Skin of body (tissue), 2 donors: ENCODE results near the gene WWP2. TPM values are rescaled to one million over a fixed set of nuclear protein-coding genes. Genes with fewer than 3 reads are reported as not detected.

Source experiments
- DNase-seq: peaks from one replicate; lab custom pipeline; 2025; lab: John Stamatoyannopoulos, UW
- total RNA-seq: library from RNA; depleted of rRNA; stranded (reverse); fragments of >200 nt; gene quantifications from one replicate; pipeline ENCODE4 v1.2.3, GENCODE V29; 2014

Gene WWP2
- total RNA-seq, 1 donor from 2014 or later: 13.6 TPM

DNA sequence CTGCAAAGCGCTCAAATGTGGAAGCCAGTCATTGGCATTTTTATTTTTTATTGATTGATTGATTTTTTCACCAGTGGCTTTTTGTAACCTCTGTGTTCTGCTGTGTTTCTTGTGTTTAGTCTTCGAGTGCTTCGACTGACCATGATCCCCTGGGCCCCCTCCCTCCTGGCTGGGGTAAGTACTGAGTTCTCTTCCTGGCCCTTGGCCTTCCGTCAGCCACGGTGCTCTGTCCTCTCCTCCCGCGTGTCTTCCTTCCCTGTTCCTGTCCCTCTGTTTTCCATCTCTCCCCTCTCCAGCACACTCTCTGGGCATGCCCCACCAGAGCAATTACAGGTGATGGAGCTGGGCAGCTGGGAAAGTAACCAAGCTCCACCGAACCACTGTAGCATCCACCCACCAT is 163.2 kb downstream of the WWP2 start:
- DNase-seq: no peak

DNA sequence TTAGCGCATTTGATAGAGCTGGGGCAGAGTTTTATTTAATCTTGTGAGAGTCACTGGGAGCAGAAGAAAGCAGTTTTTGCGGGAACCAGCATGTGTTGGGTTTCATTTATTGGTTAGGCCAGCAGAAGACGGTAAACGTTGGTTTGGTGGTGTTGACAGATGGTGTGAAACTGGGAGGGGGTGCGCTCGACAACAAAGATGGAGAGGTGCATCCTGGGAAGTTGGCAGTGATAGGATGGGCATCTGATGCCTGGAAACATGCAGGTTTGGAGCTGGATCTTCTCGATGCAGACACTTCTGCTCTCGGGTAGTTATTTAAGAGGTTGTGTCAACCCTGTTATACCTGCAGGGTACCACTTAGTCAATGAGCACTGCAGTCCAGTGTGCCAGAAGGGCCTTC is 164.1 kb downstream of the WWP2 start:
- DNase-seq: no peak

DNA sequence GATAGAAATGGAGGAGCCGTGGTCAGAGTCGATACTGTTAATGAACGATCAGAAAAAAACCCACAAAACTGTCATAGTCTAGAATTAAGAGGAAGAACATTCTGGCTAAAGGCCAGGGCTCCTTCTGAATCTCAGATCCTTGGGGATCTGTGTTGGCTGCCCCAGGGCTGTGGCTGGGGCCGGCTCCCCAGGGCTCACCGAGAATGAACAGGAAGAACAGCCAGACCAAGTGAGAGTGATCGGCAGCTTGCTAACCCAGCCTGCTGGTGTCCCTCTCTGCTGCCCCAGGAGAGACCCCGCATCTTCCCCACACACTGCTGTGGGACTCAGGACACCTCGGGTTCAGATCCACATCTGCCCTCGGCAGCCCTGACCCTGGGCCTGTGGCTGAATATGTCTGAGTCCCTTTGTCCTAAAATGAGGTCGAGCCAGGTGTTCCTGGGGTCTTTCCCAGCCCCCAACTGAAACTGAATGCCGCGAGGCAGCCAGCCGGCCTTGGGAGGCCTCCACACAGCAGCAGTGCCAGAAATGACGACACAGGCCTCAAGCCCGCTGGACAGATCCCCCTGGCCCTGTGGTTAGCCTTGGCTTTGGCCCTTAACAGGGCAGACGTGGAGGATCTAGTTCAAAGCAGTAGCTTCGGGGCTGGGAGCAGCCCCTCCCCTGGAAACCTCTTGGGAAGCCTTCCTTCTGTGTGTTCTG is 165.1 kb downstream of the WWP2 start:
- DNase-seq: no peak

DNA sequence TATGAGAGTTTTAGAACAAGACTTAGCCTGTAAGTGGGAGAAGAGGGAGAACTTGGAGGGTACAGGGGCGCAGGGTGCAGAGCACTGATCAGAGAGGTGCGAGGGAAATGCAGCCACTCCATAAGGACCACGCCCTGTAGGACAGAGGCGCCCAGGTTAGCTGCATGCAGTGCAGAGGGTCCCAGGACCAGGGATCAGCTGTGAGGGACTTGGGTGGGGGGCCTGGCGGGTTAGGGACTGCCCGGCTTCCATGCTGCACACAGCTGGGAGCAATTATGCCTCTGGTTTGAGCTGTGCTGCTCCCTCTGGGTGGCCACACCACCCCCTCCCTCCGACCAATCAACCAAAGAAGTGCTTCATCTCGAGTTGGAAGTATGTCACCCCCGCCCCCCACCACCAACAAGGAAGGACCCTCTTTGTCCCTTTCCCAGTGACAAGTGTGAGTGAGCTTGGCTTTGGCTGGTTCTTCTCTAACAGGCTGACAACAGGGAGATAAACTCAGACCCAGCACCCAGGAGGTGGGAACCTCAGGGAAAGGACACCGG is 166.8 kb downstream of the WWP2 start:
- DNase-seq: no peak

DNA sequence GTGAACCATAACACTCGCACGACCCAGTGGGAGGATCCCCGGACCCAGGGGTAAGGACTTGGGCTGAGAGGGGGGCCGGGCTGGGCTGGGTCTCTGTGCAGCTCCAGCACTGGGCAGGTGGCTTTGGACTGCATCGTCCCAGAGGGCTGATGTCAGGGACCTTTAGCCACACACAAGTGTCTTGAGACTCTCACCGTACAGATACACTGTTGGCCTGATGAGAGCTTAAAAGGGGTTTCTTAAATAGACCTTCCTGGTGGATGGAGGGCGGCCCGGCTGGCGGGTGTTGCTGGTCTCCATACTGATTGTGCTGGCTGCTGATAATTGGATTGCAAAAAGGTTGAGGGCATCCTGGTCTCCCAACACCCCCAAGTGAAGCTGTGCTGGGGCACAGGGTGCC is 167.3 kb downstream of the WWP2 start:
- no peak for DNase-seq

DNA sequence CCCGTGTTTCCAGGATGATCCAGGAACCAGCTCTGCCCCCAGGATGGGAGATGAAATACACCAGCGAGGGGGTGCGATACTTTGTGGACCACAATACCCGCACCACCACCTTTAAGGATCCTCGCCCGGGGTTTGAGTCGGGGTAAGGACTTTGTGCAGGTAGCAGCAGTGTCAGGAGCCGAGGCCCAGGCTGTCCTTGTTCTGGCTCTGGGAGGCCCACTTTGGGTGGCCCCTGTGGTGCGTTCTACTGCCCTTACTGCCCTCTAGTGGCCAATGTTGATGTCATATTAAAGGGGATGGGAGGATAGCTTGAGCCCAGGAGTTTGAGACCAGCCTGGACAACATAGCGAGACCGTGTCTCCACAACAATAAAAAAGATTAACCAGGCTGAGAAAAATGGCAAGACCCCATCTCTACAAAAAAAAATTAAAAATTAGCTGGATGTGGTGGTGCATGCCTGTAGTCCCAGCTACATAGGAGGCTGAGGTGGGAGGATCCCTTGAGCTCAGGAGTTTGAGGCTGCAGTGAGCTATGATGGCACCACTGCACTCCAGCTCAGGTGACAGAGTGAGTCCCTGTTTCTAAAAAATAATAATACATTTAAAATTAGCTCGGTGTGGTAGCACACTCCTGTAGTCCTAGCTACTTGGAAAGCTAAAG is 168.1 kb downstream of the WWP2 start:
- DNase-seq: no peak

DNA sequence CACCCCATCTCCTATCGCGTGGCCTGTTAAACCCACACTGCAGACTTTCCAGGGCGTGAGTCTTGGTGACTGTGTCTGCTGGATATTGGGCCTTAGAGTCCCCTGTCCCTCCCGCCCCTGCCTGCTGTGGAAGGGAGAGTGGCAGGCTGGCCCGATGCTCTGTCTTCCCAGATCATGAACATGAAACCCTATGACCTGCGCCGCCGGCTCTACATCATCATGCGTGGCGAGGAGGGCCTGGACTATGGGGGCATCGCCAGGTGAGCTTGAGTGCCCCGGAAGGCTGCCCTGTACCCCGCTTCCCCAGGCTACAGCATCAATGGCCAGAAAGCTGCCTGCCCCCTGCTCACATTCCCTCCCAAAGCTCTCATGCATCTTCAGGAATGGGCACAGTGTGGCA is 169.5 kb downstream of the WWP2 start:
- DNase-seq: no peak

DNA sequence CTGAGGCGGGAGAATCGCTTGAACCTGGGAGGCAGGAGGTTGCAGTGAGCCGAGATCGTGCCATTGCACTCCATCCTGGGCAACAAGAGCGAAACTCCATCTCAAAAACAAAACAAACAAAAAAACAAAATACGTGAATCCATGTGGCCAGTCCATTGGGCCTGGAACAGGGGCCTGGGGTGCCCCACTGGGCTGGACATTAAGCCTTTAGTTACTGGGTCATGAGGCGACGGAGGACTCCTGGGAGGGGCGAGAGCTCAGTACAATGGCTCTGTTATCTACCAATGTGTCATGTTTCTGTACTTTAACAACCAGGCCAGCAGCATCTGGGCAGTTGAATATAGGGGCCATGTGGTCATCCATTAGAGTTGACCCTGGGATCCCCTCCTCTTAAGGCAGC is 170.1 kb downstream of the WWP2 start:
- no peak for DNase-seq

DNA sequence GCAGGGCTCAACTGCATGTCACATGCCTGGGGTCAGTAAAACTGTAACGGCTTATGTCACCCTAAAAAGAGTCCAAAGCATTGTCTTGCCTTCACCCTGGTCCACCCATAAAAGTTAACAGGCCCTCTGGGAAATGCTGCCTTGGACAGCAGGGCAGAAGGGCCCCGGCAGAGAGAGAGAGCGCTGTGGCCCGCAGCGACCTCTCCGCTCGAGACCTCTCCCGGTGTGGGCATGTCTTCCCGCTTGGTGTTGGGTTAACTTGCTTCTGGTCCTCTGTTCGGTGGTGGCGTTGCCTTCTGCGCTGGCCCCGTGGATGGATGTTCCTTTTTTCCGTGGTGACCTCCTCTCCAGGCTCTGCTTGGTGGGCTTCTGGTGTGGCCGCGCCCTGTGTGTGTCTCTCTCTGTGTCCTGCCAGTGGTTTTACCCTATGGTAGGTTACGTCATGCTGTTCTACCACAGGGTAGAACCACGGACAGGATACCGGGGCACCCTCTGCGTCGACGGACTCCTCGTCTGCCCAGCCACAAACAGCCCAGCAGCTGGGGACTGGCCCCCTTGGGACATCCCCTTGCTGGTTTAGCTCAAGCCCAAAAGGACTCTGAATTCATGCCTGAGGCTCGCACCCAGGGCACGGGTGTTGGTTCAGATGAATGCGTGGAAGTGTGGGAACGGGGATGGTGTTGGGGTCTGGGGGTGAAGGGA is 170.7 kb downstream of the WWP2 start:
- no peak for DNase-seq

DNA sequence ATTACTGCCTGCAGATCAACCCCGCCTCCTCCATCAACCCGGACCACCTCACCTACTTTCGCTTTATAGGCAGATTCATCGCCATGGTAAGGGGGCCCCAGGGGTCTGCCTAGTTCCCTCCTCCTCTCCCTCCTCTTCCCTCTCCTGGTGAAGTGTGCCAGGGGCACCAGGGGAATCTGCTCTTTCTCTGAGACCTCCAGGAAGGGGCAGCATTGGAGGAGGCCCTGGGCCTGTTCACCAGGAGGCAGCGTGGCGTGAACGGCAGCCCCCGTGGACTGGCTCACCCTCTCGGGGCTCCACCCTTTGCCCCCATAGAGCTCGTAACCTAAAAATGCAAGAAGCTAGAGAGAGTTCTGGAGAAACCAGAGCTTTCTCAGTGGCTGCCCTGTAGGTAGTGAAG is 171.9 kb downstream of the WWP2 start:
- no peak for DNase-seq

DNA sequence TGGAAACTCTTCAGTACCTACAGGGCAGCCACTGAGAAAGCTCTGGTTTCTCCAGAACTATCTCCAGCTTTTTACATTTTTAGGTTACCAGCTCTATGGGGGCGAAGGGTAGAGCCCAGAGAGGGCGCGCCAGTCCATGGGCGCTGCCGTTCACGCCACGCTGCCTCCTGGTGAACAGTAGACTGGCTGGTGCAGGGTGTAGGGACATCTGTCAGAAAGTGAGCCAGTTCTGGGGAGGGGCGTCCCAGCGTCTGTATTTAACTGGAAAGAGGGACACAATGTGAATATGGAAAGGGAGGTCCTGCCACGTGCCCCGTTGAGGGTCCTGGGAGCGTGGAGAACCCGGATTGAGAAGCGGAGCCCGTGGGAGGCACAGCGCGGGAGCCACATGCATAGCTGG is 172.6 kb downstream of the WWP2 start:
- no peak for DNase-seq

DNA sequence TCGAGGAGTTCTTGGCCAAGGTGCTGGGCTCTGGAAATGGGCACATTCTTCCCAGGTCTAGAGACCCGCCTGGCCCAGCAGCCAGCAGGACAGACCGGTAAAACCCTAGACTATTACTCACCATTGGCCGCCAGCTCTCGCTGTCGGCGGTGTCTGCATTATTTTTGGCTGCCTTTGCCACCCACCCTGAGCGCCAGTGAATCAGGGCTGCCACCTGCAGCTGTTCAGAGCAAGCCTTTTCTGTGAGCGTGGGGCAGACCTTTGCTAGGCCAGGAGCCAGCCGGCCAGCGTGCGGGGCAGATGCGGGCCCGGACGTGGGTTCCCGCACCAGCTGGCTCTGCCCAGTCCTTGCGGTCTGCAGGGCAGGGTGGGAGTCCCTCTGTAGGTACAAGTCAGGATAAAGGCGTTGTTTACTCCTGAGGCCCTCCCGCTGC is 173.2 kb downstream of the WWP2 start:
- no peak for DNase-seq

DNA sequence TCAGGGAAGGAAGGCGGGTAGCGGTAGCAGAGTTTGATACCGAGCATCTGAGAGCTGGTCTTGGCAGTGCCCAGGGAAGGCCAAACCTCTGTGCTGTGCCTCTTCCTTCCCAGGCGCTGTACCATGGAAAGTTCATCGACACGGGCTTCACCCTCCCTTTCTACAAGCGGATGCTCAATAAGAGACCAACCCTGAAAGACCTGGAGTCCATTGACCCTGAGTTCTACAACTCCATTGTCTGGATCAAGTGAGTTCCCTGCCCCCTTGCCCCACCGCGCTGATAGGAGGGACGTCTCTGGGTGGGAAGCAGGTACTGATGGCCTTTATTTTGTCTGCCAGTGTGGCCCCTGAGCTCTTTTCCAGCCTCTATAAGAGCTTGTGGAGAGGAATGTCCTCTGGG is 173.6 kb downstream of the WWP2 start:
- no peak for DNase-seq

DNA sequence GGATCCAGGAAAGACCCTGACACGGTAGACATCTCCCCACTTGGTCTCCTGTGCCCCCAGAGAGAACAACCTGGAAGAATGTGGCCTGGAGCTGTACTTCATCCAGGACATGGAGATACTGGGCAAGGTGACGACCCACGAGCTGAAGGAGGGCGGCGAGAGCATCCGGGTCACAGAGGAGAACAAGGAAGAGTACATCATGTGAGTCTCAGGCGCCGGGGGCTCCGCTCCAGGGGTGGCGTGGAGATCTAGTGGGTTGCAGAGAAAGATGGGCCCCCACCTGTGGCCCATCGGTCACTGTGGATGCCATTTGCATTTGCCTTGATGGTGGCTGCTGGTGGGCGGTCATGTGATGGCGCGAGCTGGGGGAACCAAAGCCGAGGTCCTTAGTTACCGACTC is 174.1 kb downstream of the WWP2 start:
- DNase-seq: no peak

DNA sequence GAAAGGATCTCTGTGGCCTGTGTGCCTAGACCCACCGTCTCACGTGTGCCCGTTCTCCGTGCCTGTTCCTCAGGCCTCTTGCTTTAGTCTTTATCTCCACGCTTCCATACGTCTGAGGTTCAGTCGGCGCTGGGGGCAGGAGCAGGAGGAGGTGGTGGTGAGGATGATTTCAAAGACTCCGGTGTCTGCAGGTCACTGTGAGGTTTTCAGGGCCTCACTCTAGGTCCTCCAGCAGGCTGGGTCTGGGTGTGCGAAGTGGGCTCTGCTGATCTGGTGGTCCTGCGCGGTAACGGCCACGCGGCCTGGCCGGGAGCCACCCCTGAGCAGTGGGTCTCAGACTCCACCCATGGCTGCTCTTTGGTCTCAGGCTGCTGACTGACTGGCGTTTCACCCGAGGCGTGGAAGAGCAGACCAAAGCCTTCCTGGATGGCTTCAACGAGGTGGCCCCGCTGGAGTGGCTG is 174.6 kb downstream of the WWP2 start:
- DNase-seq: no peak

DNA sequence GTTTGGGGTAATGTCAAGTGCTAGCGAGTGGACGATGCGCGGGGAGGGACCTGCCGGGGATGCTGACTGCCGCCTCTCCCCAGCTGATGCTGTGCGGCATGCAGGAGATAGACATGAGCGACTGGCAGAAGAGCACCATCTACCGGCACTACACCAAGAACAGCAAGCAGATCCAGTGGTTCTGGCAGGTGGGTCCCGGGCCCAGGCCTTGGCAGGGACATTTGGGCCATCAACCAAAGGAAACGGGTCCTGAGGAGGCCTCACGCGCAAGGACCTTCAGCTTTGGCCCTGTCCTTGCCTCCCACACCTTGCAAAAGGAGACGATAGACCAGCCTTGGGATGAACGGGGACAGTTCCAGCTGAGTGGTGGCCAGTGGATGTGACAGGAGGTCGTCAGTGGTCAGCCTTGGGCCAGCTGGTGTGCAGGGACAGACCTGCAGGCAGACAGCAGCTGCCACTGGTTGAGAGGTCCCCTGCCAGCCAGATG is 175.4 kb downstream of the WWP2 start:
- DNase-seq: no peak

DNA sequence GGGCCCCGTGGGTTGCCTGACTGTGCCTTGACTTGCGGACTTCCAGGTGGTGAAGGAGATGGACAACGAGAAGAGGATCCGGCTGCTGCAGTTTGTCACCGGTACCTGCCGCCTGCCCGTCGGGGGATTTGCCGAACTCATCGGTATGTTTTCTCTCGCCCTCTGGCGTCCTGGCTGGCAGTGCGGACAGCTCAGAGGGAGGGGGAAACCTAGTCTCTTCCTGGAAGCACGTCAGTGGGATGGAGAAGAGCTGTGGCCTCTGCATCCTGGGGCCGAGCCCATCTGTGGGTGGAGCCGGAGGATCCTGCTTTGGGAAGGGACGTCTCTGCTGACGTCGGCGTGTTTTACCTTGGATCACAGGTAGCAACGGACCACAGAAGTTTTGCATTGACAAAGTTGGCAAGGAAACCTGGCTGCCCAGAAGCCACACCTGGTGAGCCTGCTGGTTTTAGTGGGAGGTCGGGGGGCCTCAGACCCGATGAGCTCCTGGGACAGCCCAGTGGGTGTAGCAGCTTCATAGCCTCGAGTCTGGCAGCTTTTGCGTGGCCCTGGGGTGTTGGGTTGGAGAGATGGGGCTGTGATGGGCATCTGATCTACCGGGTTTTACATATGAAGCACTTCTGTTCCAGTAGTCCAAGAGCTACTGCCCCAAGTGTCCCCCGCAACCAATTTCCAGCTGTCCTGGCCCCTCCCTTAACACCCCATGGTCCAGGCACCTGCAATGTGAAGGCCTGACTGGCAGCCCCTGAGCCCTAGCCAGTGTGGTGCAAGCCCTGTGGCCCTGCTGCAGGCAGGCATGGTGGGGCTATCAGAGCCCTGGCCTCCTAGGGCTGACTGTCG is 177.1 kb downstream of the WWP2 start:
- no peak for DNase-seq

DNA sequence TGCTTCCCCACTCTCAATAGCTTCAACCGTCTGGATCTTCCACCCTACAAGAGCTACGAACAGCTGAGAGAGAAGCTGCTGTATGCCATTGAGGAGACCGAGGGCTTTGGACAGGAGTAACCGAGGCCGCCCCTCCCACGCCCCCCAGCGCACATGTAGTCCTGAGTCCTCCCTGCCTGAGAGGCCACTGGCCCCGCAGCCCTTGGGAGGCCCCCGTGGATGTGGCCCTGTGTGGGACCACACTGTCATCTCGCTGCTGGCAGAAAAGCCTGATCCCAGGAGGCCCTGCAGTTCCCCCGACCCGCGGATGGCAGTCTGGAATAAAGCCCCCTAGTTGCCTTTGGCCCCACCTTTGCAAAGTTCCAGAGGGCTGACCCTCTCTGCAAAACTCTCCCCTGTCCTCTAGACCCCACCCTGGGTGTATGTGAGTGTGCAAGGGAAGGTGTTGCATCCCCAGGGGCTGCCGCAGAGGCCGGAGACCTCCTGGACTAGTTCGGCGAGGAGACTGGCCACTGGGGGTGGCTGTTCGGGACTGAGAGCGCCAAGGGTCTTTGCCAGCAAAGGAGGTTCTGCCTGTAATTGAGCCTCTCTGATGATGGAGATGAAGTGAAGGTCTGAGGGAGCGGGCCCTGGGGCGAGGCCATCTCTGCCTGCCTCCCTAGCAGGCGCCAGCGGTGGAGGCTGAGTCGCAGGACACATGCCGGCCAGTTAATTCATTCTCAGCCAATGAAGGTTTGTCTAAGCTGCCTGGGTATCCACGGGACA is 177.9 kb downstream of the WWP2 start:
- no peak for DNase-seq

DNA sequence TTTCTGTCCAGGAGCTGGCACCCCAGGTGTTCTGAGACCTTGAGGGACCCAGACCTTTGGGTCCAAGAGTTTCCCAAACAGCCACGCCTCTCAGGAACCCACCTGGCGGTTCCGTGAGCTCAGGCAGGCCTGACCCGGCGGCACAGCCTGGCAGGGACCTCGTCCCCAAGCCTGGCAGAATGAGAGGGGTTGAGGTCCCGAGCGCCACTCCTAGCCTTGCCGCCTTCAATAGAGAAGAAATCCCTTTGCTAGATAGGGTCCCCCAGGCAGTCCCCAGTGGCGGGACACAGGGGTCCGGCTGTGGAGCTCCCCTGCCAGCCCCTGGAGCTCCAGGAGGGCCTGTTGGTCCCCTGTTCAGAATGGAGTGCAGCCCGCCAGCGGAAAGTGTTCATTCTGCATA is 178.5 kb downstream of the WWP2 start:
- DNase-seq: no peak

DNA sequence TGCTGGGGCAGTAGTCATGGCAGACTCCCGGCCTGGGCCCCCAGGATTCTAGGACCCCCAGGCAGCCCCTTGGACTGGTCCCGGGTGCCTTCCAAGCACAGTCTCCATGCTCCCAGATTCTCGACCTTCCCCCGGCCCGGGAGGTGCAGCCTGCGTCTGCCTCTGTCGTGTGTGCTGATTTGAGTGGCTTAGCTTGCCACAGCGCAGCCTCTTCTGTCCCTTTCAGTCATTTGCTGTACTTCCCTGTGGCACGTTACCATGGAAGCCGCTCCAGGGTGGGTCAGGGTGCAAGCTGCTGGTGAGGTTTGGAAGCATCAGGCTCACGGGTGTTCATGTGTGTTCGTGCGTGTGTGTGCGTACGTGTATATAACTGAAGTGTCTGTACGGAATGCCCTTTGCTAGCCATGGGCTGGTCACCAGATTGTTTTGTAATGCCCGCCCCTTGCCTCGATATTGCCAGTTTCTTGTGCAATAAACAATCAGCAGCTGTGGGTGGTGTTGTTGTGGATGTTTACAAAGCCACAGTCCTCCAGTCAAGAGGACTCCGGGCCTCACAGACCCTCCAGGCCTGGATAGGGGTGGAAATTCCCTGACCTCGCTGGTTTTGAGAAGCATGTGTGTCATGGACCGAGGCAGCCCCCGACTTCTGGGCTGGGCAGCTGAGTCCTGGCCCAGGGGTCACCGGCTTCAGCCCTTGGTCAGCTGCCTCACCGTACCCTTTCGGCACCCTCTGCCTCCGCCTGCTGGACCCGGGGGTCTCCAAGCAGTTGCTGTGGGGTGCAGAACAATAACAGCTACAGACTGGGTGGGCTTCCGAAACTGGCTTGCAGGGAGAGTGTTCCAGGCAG is 179.3 kb downstream of the WWP2 start:
- DNase-seq: no peak
